Body of pancreas (tissue), 4 donors: Measurements from ENCODE around the gene ASAP2.

ENCODE experiments used
- CTCF ChIP-seq, 7 experiments: fragments of 450-650 bp in 4 of 7; fragments of 200-600 bp in 3 of 7; sonication (generic) in 3 of 7; IDR thresholded peaks; one replicate each; pipeline ENCODE4 v1.5.1; 2016 to 2019; ENCODE audit warnings: antibody characterized with exemption in 7 of 7
- POLR2A ChIP-seq, 3 donors: fragments of 450-650 bp; IDR thresholded peaks; one replicate each; pipeline ENCODE4 v1.6.1; 2016; ENCODE audit warnings: antibody characterized with exemption in 3 of 3, mild to moderate bottlenecking in 2 of 3

GRCh38 chr2:9243357-9243756, 36.7 kb downstream of the ASAP2 start:
- TF ChIP-seq CTCF (IDR thresholded peaks at IDR 0.05): no peak
- TF ChIP-seq POLR2A (IDR thresholded peaks at IDR 0.05): no peak
